PC-9 (cell line): Measurements from ENCODE around the gene NPL. TPM values are rescaled to one million over a fixed set of nuclear protein-coding genes. Genes with fewer than 3 reads are reported as not detected.

Experiments used
- BruUV-seq: library from RNA; stranded (reverse); fragments of 400-500 nt; replicated peaks from 2 replicates; lab custom pipeline; 2021; lab: Mats Ljungman, UMichigan
- CTCF ChIA-PET: fragments of 300-600 bp; sonication (Branson Sonifier 250); formaldehyde crosslinking; loops from one replicate; lab custom pipeline; 2022; ENCODE audit warnings: antibody characterized with exemption; lab: Charles Lee
- POLR2A ChIA-PET: fragments of 300-600 bp; sonication (Branson Sonifier 250); formaldehyde crosslinking; loops from one replicate; lab custom pipeline; 2022; ENCODE audit warnings: antibody characterized with exemption; ENCODE audit not compliant: unreplicated experiment; lab: Charles Lee
- DNase-seq, 2 experiments: peaks; one replicate each; pipeline versions ENCODE4 v3.0.0 to v3.0.0-alpha.2; 2015 to 2022; ENCODE audit warnings: mixed read lengths in 1 of 2
- H2AFZ ChIP-seq: fragments of 200-600 bp; sonication (generic); 2 replicates; pipeline ENCODE4 v1.8.1; 2017; ENCODE audit warnings: antibody characterized with exemption
- H3F3A ChIP-seq: fragments of 200-600 bp; sonication (generic); 2 replicates; pipeline ENCODE4 v1.8.1; 2017; ENCODE audit warnings: antibody characterized with exemption, mild to moderate bottlenecking, low read depth; ENCODE audit not compliant: insufficient read depth
- H3K27ac ChIP-seq: fragments of 200-600 bp; sonication (generic); 2 replicates; pipeline ENCODE4 v1.6.1; 2016; ENCODE audit warnings: mixed run types
- H3K27me3 ChIP-seq: fragments of 200-600 bp; sonication (generic); 2 replicates; pipeline ENCODE4 v1.6.1; 2016; ENCODE audit warnings: low read depth, mixed run types; ENCODE audit not compliant: insufficient read depth
- H3K36me3 ChIP-seq: fragments of 200-600 bp; sonication (generic); 2 replicates; pipeline ENCODE4 v1.6.1; 2016; ENCODE audit warnings: low read depth, mixed run types
- H3K4me1 ChIP-seq: fragments of 200-600 bp; sonication (generic); replicated peaks from 2 replicates; pipeline ENCODE4 v1.6.1; 2016; ENCODE audit warnings: mixed run types; ENCODE audit not compliant: insufficient read depth
- H3K4me2 ChIP-seq: fragments of 200-600 bp; sonication (generic); 2 replicates; pipeline ENCODE4 v1.6.1; 2017; ENCODE audit warnings: mixed run types
- H3K4me3 ChIP-seq: fragments of 200-600 bp; sonication (generic); 2 replicates; pipeline ENCODE4 v1.6.1; 2016; ENCODE audit warnings: mixed run types
- H3K79me2 ChIP-seq: fragments of 200-600 bp; sonication (generic); 2 replicates; pipeline ENCODE4 v1.6.1; 2017; ENCODE audit warnings: low read depth, mixed run types
- H3K9me2 ChIP-seq: fragments of 200-600 bp; sonication (generic); 2 replicates; pipeline ENCODE4 v1.8.1; 2017; ENCODE audit warnings: mild to moderate bottlenecking; ENCODE audit not compliant: insufficient read depth
- H3K9me3 ChIP-seq: fragments of 200-600 bp; sonication (generic); 2 replicates; pipeline ENCODE4 v1.8.1; 2016; ENCODE audit warnings: low read depth; ENCODE audit not compliant: insufficient read depth
- H4K20me1 ChIP-seq: fragments of 200-600 bp; sonication (generic); 2 replicates; pipeline ENCODE4 v1.8.1; 2017; ENCODE audit not compliant: insufficient read depth
- EZH2 ChIP-seq: fragments of 200-600 bp; sonication (generic); IDR thresholded peaks from 2 replicates; pipeline ENCODE4 v1.8.0; 2017; ENCODE audit warnings: antibody characterized with exemption, low read depth
- intact Hi-C: fragments of 100-400 bp; cut with micrococcal nuclease; formaldehyde crosslinking; loops from one replicate; pipeline ENCODE4 v1.10.0; 2022; ENCODE audit not compliant: unreplicated experiment
- total RNA-seq: library from RNA; stranded (reverse); gene quantifications from 2 replicates; pipeline ENCODE4 v1.2.3, GENCODE V29; 2021
- TF ChIP-seq, protein P1 (sequence below): fragments of 200-600 bp; sonication (generic); conservative IDR thresholded peaks from 2 replicates; pipeline ENCODE4 v1.6.1; 2017; ENCODE audit warnings: mixed run types, antibody characterized with exemption, mild to moderate bottlenecking, moderate library complexity

The NPL gene
- total RNA-seq, 1 experiment from 2014 or later = 2.3 TPM

DNA sequence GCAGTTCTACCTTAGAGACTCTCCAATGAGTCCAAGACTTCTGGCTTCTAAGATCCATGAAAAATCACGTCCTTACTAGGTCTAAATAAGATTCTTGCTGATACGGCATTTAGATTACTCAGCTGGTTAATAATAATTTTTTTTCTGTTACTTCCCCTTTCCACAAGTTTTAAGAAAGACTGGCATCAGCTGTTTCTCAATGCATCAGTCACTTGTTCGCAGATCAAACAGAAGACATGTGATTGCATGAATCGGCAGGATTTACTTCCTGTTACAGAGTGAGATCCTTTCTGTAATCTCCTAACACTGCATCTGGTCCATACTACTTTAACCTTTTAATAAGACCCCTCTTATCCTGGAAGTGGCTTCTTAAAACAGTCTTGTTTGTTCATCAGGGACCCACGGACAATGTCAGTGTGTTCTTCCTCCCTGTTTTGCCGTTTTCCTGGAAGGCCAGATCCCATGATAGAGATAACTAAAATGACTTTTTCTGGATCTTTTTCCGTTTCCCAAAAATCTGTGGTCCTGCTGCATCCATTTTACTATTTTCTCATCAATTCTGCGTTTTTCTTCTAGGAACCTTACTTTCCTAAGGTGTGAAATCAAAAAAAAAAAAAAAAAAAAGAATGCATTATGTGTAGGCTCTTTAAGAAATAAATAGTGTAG, 6.1 kb downstream of the NPL start:
- Histone ChIP-seq H3K4me3 (no peak overlapping the region), H3K4me2 (no peak overlapping the region), H3K79me2 (no peaks in the 10 kb centered on the region), H2AFZ (no peak overlapping the region), H3K4me1 (peaks cover 6% of the 10 kb centered on the region; the same call in 1 of the 2 replicates), H4K20me1 (no peaks in the 10 kb centered on the region), H3K9me3 (no peaks in the 10 kb centered on the region), H3K36me3 (no peaks in the 10 kb centered on the region), H3K27me3 (no peaks in the 10 kb centered on the region), H3K27ac (no peak overlapping the region), H3F3A (no peaks in the 10 kb centered on the region), H3K9me2 (no peaks in the 10 kb centered on the region)
- BruUV-seq = no TSS peak
- TF ChIP-seq, protein P1, sequence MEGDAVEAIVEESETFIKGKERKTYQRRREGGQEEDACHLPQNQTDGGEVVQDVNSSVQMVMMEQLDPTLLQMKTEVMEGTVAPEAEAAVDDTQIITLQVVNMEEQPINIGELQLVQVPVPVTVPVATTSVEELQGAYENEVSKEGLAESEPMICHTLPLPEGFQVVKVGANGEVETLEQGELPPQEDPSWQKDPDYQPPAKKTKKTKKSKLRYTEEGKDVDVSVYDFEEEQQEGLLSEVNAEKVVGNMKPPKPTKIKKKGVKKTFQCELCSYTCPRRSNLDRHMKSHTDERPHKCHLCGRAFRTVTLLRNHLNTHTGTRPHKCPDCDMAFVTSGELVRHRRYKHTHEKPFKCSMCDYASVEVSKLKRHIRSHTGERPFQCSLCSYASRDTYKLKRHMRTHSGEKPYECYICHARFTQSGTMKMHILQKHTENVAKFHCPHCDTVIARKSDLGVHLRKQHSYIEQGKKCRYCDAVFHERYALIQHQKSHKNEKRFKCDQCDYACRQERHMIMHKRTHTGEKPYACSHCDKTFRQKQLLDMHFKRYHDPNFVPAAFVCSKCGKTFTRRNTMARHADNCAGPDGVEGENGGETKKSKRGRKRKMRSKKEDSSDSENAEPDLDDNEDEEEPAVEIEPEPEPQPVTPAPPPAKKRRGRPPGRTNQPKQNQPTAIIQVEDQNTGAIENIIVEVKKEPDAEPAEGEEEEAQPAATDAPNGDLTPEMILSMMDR = no peak
- TF ChIP-seq EZH2 = no peak
- CTCF ChIA-PET = no interaction called here
- peak in 1 of 2 experiments; percentile 43 for DNase-seq
- intact Hi-C loops = no loop called here
- POLR2A ChIA-PET = no interaction called here

DNA sequence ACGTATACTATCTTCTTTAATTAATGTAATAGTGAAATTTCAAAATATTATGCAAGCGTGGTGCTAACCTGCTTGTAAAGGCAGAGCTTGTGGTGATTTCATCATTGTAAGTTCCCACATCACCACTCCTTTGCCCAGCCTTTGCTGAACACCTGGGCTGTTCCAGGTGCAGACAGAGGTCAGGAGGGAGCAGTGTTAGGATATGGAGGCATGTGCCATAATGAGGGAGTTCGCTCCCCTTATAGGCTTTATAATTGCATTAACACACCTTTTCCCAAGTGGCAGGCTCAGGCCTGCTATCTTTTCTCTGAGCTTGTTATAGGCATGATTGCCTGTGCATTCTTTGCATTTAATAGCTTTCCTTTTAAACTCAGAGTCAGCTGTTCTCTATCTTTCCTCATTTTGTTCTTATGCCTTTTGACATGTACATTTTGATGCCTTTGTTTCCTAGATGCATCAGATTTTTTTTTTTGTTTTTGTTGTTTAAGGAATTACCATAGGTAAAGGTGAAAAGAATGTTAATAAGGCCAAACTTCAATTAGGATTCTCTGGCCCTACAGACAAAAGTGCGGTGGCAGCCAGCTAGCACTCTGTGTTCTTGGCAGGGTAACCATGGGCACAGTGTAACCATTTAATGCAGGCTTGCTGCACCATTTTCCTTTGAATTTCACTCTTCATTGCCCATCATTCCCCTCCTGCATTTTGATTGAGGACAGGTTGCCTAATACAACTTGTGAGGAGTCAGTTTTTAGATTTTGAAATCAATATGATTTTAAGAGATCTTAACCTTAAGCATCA, 12.6 kb downstream of the NPL start:
- TF ChIP-seq, protein P1 = no peak
- TF ChIP-seq EZH2 = no peak
- H3F3A ChIP-seq = peaks cover 9% of the 10 kb centered on the region; the same call in 1 of the 2 replicates
- intact Hi-C loops = no loop called here
- ChIA-PET CTCF (no interaction called here), POLR2A (no interaction called here)
- no peaks in the 10 kb centered on the region for H3K36me3 ChIP-seq
- no peak overlapping the region for H3K4me2 ChIP-seq
- no peak overlapping the region for H3K27ac ChIP-seq
- H3K9me3 ChIP-seq = no peaks in the 10 kb centered on the region
- H3K4me1 ChIP-seq = peaks cover 9% of the 10 kb centered on the region; the same call in 1 of the 2 replicates
- no peaks in the 10 kb centered on the region for H4K20me1 ChIP-seq
- H2AFZ ChIP-seq = no peak overlapping the region
- no peaks in the 10 kb centered on the region for H3K79me2 ChIP-seq
- H3K27me3 ChIP-seq = no peaks in the 10 kb centered on the region
- no TSS peak for BruUV-seq
- H3K4me3 ChIP-seq = no peak overlapping the region
- DNase-seq = no peak
- H3K9me2 ChIP-seq = no peaks in the 10 kb centered on the region

GRCh38 chr1:182803846-182804245, 14.3 kb downstream of the NPL start:
- Histone ChIP-seq H3K4me3 (no peak overlapping the region), H3K27ac (no peak overlapping the region), H3K9me2 (no peaks in the 10 kb centered on the region), H3K4me2 (no peak overlapping the region), H2AFZ (no peak overlapping the region), H3K4me1 (peaks cover 9% of the 10 kb centered on the region; the same call in 1 of the 2 replicates), H3F3A (peaks cover 9% of the 10 kb centered on the region; the same call in 1 of the 2 replicates), H3K27me3 (no peaks in the 10 kb centered on the region), H3K79me2 (no peaks in the 10 kb centered on the region), H3K36me3 (no peaks in the 10 kb centered on the region), H4K20me1 (no peaks in the 10 kb centered on the region), H3K9me3 (no peaks in the 10 kb centered on the region)
- BruUV-seq = no TSS peak
- DNase-seq = peak in 1 of 2 experiments; percentile 66
- no peak for TF ChIP-seq EZH2
- TF ChIP-seq, protein P1 = no peak
- intact Hi-C loops = no loop called here
- CTCF ChIA-PET = no interaction called here
- POLR2A ChIA-PET = no interaction called here
